Activated CD8-positive, alpha-beta T cell treated with anti-CD3 and anti-CD28 coated beads, Interleukin-2, amount 10 ng/mL, durations not matched to agents 7 days and 5 days (primary cell): ENCODE data around the gene ZDHHC1. TPM values are rescaled to one million over a fixed set of nuclear protein-coding genes. Genes with fewer than 3 reads are reported as not detected.

ENCODE experiments used
- ATAC-seq: fragments of 150-1000 bp; cut with Tn5 transposase; one replicate; pipeline ENCODE4 v1.10.0; 2021; ENCODE audit warnings: moderate library complexity
- CTCF ChIA-PET: fragments of 350-600 bp; sonication (Branson Sonifier 250); formaldehyde crosslinking; loops from one replicate; lab custom pipeline; 2021; ENCODE audit warnings: antibody characterized with exemption; lab: Charles Lee
- POLR2A ChIA-PET: fragments of 350-600 bp; sonication (Branson Sonifier 250); formaldehyde crosslinking; loops from one replicate; lab custom pipeline; 2021; ENCODE audit warnings: antibody characterized with exemption; lab: Charles Lee
- DNase-seq: peaks from one replicate; pipeline ENCODE4 v3.0.0-alpha.2; 2020
- H3K27ac Mint-ChIP-seq: one replicate; pipeline ENCODE4 v1.8.0; 2021; ENCODE audit warnings: mild to moderate bottlenecking, mixed read lengths
- H3K27me3 Mint-ChIP-seq: one replicate; pipeline ENCODE4 v1.8.0; 2021; ENCODE audit warnings: low read depth, mixed read lengths
- H3K36me3 Mint-ChIP-seq: one replicate; pipeline ENCODE4 v1.8.0; 2021; ENCODE audit warnings: low read depth, mixed read lengths
- H3K4me1 Mint-ChIP-seq: one replicate; pipeline ENCODE4 v1.8.0; 2021; ENCODE audit warnings: low read depth, mixed read lengths
- H3K4me3 Mint-ChIP-seq: one replicate; pipeline ENCODE4 v1.8.0; 2021; ENCODE audit warnings: mild to moderate bottlenecking, mixed read lengths
- H3K9me3 Mint-ChIP-seq: one replicate; pipeline ENCODE4 v1.8.0; 2022; ENCODE audit warnings: mixed read lengths; ENCODE audit not compliant: insufficient read depth
- total RNA-seq, 2 experiments: library from RNA; stranded (reverse); gene quantifications; one replicate each; pipeline ENCODE4 v1.2.3, GENCODE V29; 2021

Gene ZDHHC1
- total RNA-seq, 2 experiments from 2014 or later = 0.26 TPM; not detected in 1

DNA sequence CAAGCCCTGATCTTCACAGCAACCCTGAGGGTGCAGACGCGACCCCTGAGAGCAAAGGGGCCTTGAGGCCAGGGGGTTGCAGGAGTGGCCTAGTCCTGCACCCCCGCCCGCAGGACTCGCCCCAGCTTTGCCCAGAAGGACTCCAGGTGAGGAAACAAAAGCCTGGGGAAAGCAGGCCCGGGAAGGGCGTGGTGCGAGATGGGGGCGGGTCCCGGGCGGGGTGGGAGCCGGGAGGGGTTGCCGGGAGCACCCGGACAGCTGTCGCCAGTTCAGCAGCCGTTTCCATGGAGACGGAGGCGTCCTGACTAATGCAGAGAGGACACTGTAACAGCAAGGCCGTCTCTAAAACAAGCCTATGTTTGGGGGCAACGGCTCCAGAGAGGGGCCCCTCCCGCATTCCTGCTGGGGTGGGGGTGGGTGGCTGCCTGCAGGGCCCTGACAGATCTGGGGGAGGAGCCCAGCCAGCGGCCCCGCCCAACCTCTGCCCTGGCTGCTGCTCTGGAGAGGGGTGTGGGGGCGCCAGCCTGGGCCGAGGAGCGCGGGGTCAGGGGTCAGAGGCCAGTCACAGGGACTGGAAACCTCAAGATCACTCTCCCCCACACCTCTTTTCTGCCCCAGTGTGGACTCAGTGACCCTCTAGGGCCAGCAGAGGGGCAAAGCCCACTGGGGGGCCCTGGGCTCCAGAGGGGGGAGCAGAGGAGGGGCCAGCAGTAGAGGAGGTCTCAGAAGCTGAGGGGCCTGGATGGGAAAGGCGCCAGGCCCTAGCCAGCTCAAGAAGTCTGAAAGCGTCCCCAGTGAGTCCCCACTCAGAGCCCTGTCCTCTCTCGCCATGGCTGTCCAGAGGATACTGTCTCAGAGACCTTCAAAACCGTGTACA lies 19.9 kb downstream of the ZDHHC1 start:
- Mint-ChIP-seq H3K9me3 (no peaks in the 10 kb centered on the region), H3K27me3 (peaks cover 35% of the 10 kb centered on the region), H3K4me1 (peaks cover 9% of the 10 kb centered on the region), H3K27ac (no peak overlapping the region), H3K36me3 (no peaks in the 10 kb centered on the region), H3K4me3 (no peak overlapping the region)
- DNase-seq (no peak), ATAC-seq (no peak)
- POLR2A ChIA-PET = no interaction called here
- CTCF ChIA-PET = interaction anchor here (1.5 kb wide), 2 partner anchors 21 to 435 kb away, joined by 3 to 4 read pairs; partner anchors contain the start of gene CES3

DNA sequence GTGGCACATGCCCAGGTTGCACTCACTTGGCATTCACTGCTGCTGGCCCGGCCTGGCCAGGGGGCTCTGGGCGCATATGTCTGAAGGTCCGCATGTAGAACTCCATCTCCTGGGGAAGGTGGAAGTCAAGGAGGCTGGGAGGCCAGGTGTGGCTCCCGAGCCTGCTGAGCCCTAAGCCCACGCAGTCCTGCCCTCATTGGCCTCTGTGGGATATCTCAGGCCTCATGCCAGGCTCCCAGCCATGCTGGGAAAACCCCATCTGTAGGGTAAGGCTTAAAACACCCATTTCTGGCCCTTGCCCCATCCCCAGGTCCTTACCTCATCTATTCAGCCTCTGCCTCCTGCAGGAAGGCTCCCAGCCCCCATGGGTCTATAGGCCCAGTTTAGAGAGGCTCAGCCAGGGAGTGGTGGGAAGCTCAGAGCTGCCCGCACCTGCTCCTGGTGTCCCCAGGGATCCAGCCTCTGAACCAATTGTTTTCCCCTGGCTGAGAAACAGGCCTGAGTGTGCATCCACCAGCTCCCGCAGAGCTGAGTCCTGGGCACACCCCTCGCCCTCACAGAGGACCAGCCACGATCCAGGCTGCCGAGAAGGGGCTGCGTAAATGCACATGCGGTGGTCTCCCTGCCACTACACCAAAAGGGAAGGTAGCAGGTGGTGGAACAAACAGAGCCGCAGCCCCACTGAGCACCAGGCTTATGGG lies 20.7 kb downstream of the ZDHHC1 start:
- H3K4me3 Mint-ChIP-seq = no peak overlapping the region
- H3K27me3 Mint-ChIP-seq = peaks cover 35% of the 10 kb centered on the region
- ChIA-PET POLR2A (no interaction called here), CTCF (interaction anchor here (1.5 kb wide), 1 partner anchor 435 kb away, joined by 3 read pairs; the partner anchor contains the start of gene CES3)
- H3K27ac Mint-ChIP-seq = no peak overlapping the region
- no peak for ATAC-seq
- no peaks in the 10 kb centered on the region for H3K9me3 Mint-ChIP-seq
- H3K36me3 Mint-ChIP-seq = no peaks in the 10 kb centered on the region
- DNase-seq = no peak
- peaks cover 9% of the 10 kb centered on the region for H3K4me1 Mint-ChIP-seq

DNA sequence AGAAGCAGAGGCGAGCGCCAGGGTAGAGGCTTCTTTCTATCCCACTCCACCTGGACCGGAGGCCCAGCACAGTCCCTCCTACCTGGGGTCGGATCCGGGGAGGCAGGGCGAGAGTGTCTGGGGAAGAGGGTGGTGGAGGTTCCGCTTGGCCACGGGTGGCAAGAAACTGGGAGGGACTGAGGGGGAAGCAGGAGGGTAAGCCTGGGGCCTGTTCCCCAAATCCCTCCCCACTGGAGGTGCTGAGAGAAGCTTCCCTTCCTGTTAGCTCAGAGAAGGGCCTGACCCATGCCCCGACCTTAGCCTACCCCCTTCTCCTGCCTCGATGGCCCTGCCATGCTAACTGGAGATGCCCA lies 21.2 kb downstream of the ZDHHC1 start:
- no peak for DNase-seq
- Mint-ChIP-seq H3K9me3 (no peaks in the 10 kb centered on the region), H3K36me3 (no peaks in the 10 kb centered on the region), H3K4me1 (peaks cover 9% of the 10 kb centered on the region), H3K27me3 (peaks cover 35% of the 10 kb centered on the region), H3K27ac (no peak overlapping the region), H3K4me3 (no peak overlapping the region)
- ChIA-PET POLR2A (no interaction called here), CTCF (no interaction called here)
- ATAC-seq = no peak

DNA sequence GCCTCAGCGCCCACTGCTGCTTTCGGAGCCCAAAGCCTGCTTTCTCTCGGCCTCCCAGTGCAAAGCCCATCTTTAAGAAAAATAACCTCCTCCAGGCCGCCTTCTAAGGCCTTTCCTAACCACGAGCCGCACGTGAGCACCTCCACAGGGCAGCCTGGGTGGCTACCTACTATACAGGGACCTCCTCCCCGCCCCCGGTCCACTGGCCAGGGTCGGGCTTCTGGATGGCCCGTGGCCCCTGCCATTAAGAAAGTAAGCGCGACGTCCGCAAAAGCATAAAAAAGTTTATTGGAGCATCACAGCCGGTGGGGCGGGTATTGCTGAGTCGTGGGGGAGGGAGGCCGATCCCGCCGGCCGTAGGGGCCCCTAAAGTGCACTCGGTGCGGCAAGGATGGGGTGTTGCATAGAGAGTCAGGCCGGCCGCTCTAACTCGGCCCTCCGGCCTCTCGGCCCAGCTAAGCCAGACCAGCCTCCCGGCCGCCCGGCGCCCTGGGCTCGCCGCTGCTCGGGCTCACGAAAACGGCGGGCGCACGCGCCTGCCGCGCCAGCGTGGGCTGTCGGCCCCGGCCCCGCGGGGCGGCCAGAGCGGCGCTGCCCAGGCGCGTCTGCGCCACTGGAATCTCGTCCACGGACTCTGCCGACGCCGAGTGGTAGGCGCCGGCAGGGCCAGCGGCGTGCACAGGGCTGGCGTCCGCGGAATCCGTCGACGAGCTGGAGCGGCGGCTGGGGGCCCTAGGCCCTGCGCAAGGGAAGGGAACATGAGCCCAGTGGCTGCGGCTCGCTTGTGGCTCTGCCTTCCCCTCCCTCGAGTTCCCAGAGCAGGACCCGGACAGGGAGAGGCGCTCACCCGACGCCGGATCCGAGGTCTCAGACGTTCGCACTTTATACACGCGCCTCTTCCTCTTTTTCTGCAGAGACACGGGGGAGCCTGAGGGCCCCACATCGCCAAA lies 21.8 kb downstream of the ZDHHC1 start:
- H3K27ac Mint-ChIP-seq = no peak overlapping the region
- H3K27me3 Mint-ChIP-seq = peaks cover 35% of the 10 kb centered on the region
- H3K36me3 Mint-ChIP-seq = no peaks in the 10 kb centered on the region
- H3K4me3 Mint-ChIP-seq = no peak overlapping the region
- H3K4me1 Mint-ChIP-seq = peaks cover 9% of the 10 kb centered on the region
- H3K9me3 Mint-ChIP-seq = no peaks in the 10 kb centered on the region
- DNase-seq (no peak), ATAC-seq (no peak)
- POLR2A ChIA-PET = no interaction called here
- CTCF ChIA-PET = interaction anchor here (1.1 to 1.3 kb wide), 2 partner anchors 41 to 55 kb away, joined by 3 to 4 read pairs; no protein-coding TSS in a partner anchor

DNA sequence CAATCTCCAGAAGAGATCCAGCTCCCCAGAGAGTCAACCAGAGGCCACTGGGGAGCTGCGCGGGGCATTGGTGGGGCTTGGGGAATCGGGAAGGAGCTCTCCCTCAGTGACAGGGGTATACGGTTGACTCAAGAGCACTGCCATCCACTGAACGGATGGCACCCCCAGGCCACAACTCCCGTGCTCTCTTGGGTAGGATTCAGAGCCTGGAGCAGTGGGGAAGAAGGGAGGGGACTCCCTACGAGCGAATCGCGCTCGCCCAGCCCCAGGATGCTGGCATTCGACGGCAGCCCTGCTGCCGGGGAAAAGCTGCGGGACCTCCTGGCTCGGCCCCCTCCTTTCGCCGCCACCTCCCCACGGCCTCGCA lies 22.5 kb downstream of the ZDHHC1 start:
- Mint-ChIP-seq H3K27ac (no peak overlapping the region), H3K4me3 (no peak overlapping the region), H3K27me3 (peaks cover 35% of the 10 kb centered on the region), H3K9me3 (no peaks in the 10 kb centered on the region), H3K36me3 (no peaks in the 10 kb centered on the region), H3K4me1 (peaks cover 9% of the 10 kb centered on the region)
- no peak for DNase-seq
- ATAC-seq = no peak
- ChIA-PET POLR2A (no interaction called here), CTCF (interaction anchor here (1.1 to 1.3 kb wide), 3 partner anchors 40 to 127 kb away, joined by 3 to 4 read pairs (median 3); no protein-coding TSS in a partner anchor)

DNA sequence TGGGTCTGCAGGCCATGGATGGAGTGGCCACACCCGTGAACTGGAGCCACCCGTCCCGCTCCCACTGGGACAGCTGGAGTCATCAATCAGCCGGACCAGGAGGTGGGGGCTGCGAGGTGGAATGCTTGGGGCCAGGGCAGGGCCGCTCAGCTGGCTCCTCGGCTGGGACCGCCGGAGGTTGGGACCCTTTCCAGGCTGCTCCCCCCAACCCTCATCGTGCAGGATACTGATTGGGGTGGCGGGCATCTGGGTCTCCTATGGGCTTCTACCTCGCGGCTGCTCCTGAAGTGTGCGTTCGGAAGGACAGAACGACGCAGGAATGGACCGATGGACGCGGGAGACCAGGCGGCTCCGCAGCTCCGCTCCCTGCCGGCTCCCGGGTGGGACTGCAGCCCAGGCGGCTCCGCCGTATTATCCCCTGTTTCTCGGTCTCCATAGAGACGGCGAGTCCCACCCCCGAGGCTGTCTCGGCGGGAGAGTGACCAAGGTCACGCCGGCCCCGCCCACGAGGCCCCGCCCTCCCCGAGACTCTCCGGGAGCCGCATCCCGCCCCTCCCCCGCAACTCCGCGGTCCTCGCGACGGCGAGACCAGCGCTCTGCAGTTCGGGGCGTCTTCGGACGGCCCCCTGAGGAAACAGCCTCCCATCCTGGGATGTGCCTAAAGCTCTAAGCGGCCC lies 23.0 kb downstream of the ZDHHC1 start, which contains the start of gene TPPP3:
TPPP3 (minus strand) TSS at position 388 of the 677 bp plus-strand sequence. CDS start 2,387 bp downstream, outside the sequence.
- ChIA-PET CTCF (interaction anchor here (1.1 to 1.3 kb wide), 3 partner anchors 39 to 128 kb away, joined by 3 to 4 read pairs (median 3); no protein-coding TSS in a partner anchor), POLR2A (no interaction called here)
- DNase-seq (peak; percentile 56), ATAC-seq (peak; percentile 73)
- no peak within 1 kb of the TSS for H3K27ac Mint-ChIP-seq
- H3K4me1 Mint-ChIP-seq = peaks cover 9% of the 10 kb centered on the region
- no peak within 1 kb of the TSS for H3K4me3 Mint-ChIP-seq
- no peaks in the 10 kb centered on the region for H3K36me3 Mint-ChIP-seq
- no peaks in the 10 kb centered on the region for H3K9me3 Mint-ChIP-seq
- H3K27me3 Mint-ChIP-seq = peaks cover 35% of the 10 kb centered on the region

DNA sequence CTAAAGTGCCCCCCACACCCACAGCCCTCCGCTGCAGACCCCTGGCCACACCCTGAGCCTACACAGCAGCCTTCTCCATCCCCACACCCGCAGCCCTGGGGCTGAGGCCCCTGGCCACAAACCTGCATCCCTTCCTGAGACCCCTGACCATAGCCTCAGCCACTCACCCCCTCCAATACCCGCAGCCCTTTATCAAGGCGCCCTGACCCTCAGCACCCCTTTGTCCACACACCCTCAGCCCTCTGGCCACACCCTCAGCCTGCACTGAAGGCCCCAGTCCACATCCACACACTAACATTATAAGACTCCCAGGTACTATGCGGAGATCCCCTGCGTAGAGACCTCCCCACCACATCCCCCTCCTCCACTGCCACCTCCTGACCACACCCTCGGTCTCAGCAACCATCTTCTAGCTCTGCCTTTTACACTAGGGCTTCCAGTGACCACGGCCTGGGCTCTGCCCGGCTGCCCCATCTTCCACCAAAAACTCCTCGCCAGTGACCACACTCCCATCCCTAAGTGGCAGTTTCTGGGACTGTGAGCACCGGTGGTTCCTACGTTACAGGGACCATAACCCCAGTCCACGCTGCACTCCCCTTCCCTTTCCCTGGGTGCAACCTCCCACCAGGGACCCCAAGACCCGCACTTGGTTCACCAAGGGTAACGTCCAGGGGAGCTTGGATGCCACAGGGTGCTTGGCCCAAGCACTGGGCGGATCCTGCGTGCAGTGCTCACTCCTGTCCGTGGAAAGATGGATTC lies 23.8 kb downstream of the ZDHHC1 start:
- ChIA-PET CTCF (interaction anchor here (1.1 to 1.3 kb wide), 2 partner anchors 53 to 128 kb away, joined by 3 to 4 read pairs; no protein-coding TSS in a partner anchor), POLR2A (no interaction called here)
- Mint-ChIP-seq H3K4me3 (no peak overlapping the region), H3K36me3 (no peaks in the 10 kb centered on the region), H3K9me3 (no peaks in the 10 kb centered on the region), H3K4me1 (peaks cover 9% of the 10 kb centered on the region), H3K27ac (no peak overlapping the region), H3K27me3 (peaks cover 35% of the 10 kb centered on the region)
- no peak for DNase-seq
- ATAC-seq = no peak

DNA sequence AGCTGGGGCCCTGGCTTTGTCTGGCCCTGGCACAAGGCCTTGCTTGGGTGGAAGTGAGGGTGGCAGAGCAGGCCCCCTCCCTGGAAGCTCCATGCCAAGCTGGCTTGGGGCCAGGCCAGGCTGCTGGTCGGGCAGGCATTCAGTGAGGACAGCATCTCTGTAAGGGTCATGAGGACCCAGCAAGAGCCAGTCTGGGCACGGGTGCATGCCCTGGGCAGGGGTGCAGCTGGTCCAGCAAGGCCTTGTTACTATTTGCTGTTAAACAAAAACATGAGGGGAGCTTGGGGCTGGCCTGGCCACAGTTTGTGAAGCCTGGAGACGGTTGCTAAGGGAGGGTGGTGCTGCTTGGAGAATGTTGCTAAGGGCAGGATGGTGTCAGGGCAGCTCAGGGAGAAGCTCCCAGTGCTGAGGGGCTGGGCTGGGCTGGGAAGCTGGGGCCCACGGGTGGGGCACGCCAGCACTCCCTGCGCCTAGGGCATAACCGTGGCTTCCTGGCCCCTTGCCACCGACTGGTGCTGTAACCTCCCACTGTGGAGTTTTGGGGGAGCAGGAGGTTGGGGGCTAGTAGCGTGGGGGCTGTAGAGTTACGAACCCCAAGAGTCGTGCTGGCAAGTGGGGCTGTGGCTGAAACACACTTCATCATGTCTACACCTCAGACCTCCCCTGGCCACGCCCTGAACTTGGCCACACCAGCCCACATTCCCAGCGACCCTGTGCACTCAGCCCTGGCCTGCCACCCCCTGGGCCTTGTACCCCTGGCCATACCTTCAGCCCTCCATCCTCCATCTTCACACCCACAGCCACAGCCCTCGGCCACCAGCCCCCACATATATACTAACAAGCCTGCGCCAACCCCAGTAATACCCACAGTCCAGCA lies 24.6 kb downstream of the ZDHHC1 start:
- ChIA-PET CTCF (no interaction called here), POLR2A (no interaction called here)
- peaks cover 9% of the 10 kb centered on the region for H3K4me1 Mint-ChIP-seq
- DNase-seq = no peak
- H3K27ac Mint-ChIP-seq = no peak overlapping the region
- H3K9me3 Mint-ChIP-seq = no peaks in the 10 kb centered on the region
- H3K4me3 Mint-ChIP-seq = no peak overlapping the region
- H3K36me3 Mint-ChIP-seq = no peaks in the 10 kb centered on the region
- H3K27me3 Mint-ChIP-seq = peaks cover 35% of the 10 kb centered on the region
- peak; percentile 48 for ATAC-seq

DNA sequence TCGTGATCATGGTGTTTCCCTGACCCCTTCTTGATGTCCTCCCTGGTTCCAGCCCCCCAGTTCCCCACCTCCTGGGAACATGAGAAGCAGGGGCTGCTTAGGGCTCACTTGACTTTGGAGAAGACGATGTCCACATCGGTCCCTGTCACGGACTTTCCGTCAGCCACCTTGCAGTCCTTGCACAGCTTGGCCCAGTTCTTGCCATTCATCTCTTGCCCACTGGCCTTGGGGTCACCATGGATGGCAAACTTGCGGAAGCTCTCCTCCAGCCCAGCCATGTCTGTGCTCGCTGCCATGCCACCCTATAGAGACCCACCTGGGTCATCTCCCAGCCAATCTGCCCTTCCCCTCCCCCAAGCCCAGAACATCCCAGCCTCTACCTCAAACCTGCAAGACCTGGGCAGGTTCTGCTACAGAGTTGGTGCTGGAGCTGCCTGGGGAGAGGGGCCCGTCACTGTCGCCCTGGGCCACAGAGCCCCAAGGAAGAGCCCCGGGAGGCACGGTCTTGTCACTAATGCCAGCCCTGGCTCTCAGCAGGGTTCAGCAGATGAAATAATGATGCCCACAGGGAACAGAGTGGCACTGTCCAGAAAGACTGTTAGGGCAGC lies 25.4 kb downstream of the ZDHHC1 start:
- peaks cover 35% of the 10 kb centered on the region for H3K27me3 Mint-ChIP-seq
- no peaks in the 10 kb centered on the region for H3K9me3 Mint-ChIP-seq
- H3K4me3 Mint-ChIP-seq = no peak overlapping the region
- POLR2A ChIA-PET = no interaction called here
- no peaks in the 10 kb centered on the region for H3K36me3 Mint-ChIP-seq
- H3K4me1 Mint-ChIP-seq = peaks cover 9% of the 10 kb centered on the region
- no peak for ATAC-seq
- no peak for DNase-seq
- H3K27ac Mint-ChIP-seq = no peak overlapping the region
- CTCF ChIA-PET = no interaction called here
